Non-pigmented ciliary epithelial cell (primary cell): Measurements from ENCODE around the gene DLG5.

Experiments
- DNase-seq: peaks from one replicate; pipeline ENCODE4 v3.0.0-alpha.2; 2010; ENCODE audit warnings: low read depth

The DLG5 gene

GRCh38 chr10:77892021-77892739 lies 34.4 kb downstream of the DLG5 start:
- no peak for DNase-seq

DNA sequence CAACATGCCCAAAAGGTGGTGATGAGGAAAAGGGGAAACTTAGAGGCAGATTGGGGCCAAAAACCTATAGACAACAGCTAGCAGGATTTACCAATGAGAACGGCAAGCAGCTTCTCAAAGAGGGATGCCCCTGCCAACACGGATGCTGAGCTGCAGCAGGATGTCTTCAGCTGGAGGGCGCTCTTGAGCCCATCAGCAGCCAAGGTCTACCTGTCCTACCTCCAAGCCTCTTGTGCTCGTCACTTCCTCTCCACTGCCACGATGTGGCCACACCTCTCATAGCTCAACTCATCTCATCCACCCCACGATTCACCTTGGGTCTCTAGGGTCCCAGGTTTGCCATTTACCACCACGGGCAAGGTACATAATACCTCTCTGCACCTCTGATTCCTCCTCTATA lies 36.5 kb downstream of the DLG5 start:
- no peak for DNase-seq

- DNase-seq = no peak
These were observed 37.2 kb downstream of the DLG5 start for GRCh38 chr10:77889277-77889903.

GRCh38 chr10:77888356-77888703 lies 38.2 kb downstream of the DLG5 start:
- DNase-seq = no peak

GRCh38 chr10:77887631-77888355 lies 38.8 kb downstream of the DLG5 start:
- DNase-seq = no peak

- DNase-seq = no peak
These were observed 39.7 kb downstream of the DLG5 start for GRCh38 chr10:77886795-77887355.

- no peak for DNase-seq
These were observed 42.4 kb downstream of the DLG5 start for GRCh38 chr10:77884181-77884580.

DNA sequence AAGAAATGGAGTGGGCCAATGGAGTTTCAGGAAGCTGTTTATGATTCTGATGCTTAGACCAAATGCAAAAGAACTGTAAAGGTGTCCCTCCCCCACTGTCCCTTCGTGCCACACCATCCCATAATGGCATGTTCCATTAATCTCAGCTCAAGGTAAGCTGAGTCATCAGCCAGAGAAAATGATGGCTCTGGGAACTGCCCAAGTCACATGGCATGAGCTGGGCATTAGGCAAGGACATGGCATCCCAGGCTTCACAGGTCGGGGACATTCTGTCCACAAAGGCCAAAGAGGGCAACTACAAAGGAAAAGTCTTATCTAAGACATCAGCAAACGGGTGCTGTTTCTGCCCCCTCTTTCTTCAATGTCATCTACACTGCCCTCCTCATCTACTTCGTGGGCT lies 44.9 kb downstream of the DLG5 start:
- no peak for DNase-seq

DNA sequence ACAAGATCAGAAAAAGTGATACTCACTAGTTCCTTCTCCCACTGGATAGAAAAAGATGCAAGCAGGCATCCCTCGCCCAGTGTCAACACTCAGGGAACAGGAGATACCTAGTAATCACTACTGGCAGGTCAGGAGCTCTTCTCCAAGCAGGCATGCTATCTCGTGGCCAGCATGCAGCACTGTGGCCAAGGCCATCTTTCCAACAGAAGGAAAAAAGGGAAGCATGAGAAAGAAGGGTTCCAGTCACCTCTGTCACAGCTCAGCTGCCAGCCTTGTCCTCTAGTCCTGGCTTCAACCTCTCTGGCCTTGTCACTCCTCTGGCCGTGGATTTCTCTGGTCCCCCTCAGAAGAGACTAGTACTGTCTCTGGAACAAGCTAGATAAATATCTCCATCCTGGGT lies 45.3 kb downstream of the DLG5 start:
- DNase-seq = no peak

- no peak for DNase-seq
These were observed 46.8 kb downstream of the DLG5 start for GRCh38 chr10:77879710-77880109.

GRCh38 chr10:77879065-77879464 lies 47.5 kb downstream of the DLG5 start:
- DNase-seq = no peak

DNA sequence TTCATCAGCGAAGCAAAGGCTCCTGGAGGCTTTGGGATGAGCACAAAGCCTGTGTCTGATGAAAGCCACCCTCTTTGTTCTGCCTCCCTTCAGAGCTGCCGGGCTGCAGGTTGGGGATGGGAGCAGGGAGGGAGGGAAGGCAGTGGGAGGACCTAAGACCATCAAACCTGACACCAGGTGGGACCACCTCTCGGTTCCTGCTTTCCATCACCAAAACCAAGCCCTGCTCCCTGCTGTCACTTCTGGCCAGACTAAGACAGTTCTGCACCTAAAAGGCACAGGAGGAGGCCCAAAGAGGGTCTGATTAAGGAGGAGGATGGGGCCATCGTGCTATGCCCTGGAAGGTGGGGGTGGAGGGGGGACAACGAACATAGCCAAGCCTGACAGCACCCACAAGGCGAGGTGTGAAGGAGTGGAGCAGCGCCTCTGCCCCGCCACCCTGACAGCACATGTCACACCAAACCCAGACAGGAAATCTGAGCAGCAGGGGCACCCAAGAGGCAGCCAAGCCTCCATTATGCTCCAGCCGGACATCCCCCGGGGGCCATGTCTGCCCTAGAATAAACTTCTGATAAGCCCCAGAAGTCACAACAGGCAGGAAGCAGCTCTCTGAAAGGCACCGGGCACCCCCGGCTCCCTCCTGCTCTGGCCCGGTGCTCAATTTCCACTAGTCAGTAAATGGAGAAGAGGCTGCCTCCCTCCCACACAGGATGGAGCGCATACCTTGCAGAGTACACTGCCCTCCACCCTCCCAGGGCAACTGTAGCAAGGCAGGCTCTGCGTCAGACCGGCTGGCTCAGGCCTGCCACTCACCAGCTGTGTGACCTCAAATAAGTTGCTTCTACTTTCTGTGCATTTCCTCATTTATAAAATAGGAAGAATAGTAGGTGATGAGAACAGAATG lies 48.9 kb downstream of the DLG5 start:
- DNase-seq = no peak

DNA sequence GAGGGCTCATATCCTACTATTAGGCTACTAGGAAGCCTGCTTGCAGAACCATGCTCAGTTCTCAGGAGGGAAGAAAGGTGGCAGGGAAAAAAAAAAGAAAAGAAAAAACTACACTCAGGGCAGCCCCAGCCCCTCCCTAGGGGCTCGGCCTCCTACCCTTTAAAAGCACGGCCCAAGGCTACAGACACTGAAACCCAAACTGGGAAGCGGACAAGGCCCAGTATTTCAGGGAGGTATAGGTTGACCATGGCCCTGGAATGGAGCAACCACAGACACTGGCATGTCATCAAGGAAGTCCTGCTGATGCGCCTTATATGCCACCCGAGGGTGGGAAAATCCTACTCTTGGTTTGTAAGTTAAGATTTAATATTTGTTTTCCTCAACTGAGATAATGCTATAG lies 50.8 kb downstream of the DLG5 start:
- DNase-seq = no peak

- no peak for DNase-seq
These were observed 51.7 kb downstream of the DLG5 start for GRCh38 chr10:77874872-77875271.

DNA sequence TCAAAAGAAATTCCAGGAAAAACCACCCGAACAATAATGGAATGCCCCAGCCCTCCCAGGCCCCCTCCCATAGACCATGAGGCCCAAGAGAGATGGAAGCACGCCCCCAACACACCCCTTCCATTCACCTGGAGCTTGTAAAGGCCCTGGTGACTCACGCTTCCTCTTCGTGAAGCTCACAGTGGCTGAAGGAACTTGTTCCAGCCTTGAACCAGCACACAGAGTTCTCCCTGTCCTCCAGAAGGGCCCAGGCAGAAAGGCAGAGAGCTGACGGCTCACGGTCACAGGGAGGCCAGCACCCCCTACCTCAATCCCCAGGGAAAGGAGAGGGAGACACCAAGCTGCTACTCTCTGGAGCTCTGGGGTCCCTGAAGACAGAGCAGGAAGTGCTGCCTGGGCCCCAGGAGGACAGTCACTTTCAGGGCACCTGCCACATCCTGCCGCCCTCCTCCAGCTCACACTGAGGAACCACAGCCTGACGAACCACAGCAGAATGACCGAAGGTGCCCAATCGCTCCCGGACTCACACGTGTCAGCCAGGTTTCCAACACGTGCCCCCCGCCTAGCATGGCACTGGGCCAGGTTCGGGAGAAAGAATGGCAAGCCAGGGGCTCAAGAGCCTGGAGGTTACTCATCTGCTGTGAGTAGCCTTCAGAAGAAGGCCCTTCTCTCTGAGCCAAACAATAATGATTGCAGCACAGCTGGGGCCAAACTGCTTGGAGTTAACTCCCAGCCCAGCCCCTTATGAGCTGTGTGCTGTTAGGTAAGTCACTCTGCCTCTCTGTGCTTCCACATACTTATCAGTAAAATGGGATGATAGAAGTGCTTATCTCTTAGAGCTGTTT lies 52.8 kb downstream of the DLG5 start:
- no peak for DNase-seq

DNA sequence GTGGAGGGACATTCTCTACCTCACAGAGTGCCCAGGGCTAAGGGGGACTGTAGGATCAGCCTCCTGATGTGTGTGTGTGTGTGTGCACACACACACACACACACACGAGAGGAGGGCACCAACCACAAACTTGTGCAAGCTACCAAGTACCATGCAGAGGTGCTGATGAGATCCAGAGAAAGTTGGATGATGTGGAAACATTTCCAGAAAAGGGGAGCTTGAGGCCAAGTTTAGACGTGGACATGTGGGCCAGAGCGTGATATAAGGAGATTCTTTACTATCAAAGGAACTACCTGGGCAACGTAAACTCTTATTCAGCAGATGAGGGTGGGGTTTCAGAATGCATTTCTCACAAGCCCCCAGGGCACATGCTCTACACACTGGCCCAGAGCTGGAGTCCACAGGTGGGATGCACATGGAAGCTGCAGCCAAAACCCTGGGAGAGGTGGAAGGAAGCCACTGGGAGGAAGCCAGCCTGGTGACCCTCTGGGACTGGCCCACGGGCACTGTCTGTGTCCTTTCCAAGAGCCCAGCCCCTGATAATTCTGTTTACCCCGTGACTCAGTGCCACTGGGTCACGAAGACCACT lies 53.5 kb downstream of the DLG5 start:
- no peak for DNase-seq

DNA sequence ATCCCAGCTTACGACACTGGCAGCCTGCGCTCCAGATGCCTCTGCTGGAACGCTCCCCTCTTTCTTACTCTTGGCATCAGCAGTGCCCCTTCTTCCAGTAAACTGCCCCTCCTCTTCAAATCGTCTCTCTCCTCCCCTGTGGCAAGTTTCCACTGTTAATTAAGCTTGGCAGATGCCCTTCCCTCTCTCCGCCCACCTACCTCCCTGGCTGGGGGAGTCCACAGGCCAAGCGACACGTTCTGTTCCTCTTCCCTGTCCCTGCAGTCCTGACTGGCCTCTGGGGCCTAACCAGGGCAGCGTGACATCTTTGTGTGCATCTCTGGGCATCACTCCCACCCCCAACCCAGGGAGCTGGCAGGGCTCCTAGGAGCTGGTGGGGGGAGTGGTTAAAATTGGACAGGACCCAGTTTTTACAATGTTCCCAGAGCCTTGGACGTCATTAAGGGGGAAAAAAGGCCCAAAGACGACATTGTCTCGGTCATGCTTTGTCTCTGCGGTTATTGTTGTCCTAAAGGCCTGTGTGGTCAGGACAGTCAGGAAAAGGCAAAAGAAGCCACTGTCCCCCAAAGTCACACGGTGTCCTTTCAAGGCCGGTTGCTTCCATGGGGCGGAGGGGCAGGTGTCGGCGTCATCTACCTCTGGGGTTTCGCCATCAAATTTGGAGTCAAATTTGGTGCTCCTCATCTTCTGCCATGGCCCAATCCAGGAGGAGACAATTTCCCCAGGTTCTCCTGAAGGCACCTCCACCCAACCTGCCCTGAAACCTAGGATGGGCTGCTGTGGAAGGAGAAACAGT lies 54.2 kb downstream of the DLG5 start:
- DNase-seq = no peak

GRCh38 chr10:77869626-77870420 lies 56.7 kb downstream of the DLG5 start:
- DNase-seq = no peak

DNA sequence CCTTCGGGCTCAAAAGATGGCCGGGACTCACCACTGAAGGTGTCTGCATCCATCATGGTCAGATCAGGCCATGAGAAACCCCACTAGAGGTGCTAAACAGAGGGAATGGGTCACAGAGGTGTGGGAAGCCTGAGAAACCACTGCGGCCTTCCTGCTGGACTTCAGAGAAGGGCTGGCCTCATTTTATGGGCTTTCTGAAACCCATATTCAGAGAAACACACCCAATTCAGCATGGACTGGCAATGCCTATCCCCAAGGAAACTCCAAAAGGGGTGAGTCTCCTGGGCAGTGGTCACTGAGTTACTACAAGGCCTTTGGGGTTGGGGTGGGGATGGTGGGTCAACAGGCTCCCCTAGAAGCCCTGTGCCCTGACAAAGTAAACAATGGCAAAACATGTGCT lies 58.0 kb downstream of the DLG5 start:
- no peak for DNase-seq
